ENCODE measurements around the gene RNU6-1. TPM values are rescaled to one million over a fixed set of nuclear protein-coding genes. Genes with fewer than 3 reads are reported as not detected.

The RNU6-1 gene
- total RNA-seq, 1 donor: not detected

DNA sequence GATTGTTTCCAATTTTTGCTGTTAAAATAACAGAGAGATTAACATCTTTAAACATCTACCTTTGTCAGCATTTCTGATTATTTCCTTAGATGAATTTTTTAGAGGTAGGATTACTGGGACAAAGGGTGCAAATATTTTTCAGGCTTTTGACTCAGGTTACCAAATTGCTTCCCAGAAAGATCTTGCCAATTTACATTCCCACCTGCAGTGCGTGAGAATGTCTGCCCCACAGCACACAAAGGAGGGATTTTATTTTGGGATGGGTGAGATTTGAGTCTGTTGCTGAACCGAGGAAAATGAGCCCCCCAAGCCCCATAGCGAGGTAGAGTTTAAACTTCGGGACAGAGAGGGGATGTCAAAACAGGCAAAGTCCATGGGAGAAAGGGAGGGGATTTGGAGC, 25.9 kb upstream of the RNU6-1 start:
- Histone ChIP-seq H3K9me3 (ENCODE audit: low read depth, low read length) (no peaks in the 10 kb centered on the region), H3K4me1 (ENCODE audit: insufficient read depth, low read length) (peaks cover 10% of the 10 kb centered on the region), H3K4me3 (ENCODE audit: low read length) (no peak overlapping the region), H3K27me3 (ENCODE audit: insufficient read depth, low read length) (no peaks in the 10 kb centered on the region)

GRCh38 chr15:67865331-67865730, 25.5 kb upstream of the RNU6-1 start:
- Histone ChIP-seq H3K9me3 (ENCODE audit: low read depth, low read length) (no peaks in the 10 kb centered on the region), H3K4me3 (ENCODE audit: low read length) (no peak overlapping the region), H3K27me3 (ENCODE audit: insufficient read depth, low read length) (no peaks in the 10 kb centered on the region), H3K4me1 (ENCODE audit: insufficient read depth, low read length) (peaks cover 10% of the 10 kb centered on the region)

- Histone ChIP-seq H3K27me3 (ENCODE audit: insufficient read depth, low read length) (no peaks in the 10 kb centered on the region), H3K4me1 (ENCODE audit: insufficient read depth, low read length) (peaks cover 10% of the 10 kb centered on the region), H3K9me3 (ENCODE audit: low read depth, low read length) (no peaks in the 10 kb centered on the region), H3K4me3 (ENCODE audit: low read length) (no peak overlapping the region)
These were observed 23.7 kb upstream of the RNU6-1 start for GRCh38 chr15:67863442-67863987.

DNA sequence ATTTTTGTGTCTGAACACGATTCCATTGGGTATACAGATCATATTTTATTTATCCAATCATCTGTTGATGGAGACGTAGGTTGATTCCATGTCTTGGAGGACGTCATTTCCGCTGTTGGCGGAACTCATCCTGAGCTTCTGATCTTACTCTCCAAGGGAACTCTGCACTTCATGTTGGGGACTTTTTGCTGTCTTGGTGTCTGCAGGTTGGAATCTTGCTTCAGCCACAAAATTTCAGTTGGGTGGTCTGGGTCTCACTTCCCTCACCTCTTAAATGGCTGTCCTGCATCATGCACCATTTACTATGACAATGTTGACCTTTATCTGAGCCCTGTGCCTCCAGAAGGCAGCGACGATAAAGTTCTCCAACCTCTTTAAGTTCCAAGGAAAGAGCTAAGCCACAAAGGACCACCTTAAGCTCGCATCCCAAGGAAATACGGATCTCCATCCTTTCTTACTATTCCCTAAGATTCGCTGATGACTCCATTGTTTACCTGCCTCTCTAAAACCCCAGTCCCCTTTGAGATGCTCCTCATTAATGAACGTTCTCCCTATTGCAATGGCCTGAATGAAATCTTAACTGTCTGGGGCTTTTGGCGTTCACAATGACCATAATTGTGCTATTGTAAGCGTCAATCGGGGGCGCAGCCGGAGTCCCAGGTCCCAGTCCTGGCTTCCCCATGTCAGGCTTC, 23.1 kb upstream of the RNU6-1 start:
- Histone ChIP-seq H3K4me3 (ENCODE audit: low read length) (no peak overlapping the region), H3K27me3 (ENCODE audit: insufficient read depth, low read length) (no peaks in the 10 kb centered on the region), H3K4me1 (ENCODE audit: insufficient read depth, low read length) (peaks cover 10% of the 10 kb centered on the region), H3K9me3 (ENCODE audit: low read depth, low read length) (no peaks in the 10 kb centered on the region)

GRCh38 chr15:67861983-67862382, 22.1 kb upstream of the RNU6-1 start:
- Histone ChIP-seq H3K9me3 (ENCODE audit: low read depth, low read length) (no peaks in the 10 kb centered on the region), H3K4me1 (ENCODE audit: insufficient read depth, low read length) (peaks cover 10% of the 10 kb centered on the region), H3K27me3 (ENCODE audit: insufficient read depth, low read length) (no peaks in the 10 kb centered on the region), H3K4me3 (ENCODE audit: low read length) (no peak overlapping the region)

DNA sequence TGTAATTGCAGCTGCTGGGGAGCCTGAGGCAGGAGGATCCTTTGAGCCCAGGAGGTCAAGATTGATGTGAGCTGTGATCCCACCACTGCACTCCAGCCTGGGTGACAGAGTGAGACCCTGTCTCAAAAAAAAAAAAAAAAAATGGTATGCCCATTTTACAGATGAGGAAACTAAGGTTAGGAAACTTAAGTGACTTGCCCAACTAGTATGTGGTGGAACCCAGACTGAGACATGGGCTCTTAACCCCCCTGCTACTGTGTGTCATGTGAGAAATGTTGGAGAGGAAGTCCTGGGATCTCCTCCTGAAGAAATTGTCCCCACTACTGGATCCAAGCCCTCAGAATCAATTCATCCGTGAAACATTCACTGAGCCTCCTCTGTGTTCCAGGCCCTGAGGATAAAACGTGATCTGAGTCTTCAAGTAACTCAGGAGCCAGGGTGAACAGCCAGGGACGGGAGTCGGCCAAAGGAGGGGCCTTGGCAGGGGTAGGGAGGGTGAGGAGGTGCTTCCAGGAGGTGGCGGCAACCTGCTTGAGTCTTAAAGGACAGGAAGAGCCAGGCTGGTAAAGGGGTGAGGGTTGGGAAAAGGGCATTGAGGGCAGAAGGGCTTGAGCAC, 19.6 kb upstream of the RNU6-1 start:
- H3K4me1 ChIP-seq (ENCODE audit: insufficient read depth, low read length): peaks cover 10% of the 10 kb centered on the region
- H3K4me3 ChIP-seq (ENCODE audit: low read length): no peak overlapping the region
- H3K27me3 ChIP-seq (ENCODE audit: insufficient read depth, low read length): no peaks in the 10 kb centered on the region
- no peaks in the 10 kb centered on the region for H3K9me3 ChIP-seq (ENCODE audit: low read depth, low read length)

DNA sequence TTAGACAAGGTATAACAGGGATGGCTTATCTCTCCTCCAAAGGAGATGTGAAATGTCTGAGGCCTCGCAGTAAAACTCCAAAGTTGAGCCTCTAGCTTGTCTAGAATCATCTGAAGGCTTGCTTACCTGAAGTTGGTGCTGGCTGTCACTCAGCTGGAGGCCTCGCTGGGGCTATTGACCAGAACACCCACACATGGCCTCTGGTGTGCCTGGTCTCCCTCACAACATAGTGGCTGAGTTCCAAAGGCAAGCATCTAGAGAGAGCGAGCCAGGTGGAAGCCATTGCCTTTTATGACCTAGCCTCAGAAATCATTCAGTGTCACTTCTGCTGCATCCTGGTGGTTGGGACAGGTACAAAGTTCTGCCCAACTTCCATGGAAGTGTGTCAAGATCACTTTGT, 17.4 kb upstream of the RNU6-1 start:
- no peaks in the 10 kb centered on the region for H3K9me3 ChIP-seq (ENCODE audit: low read depth, low read length)
- no peaks in the 10 kb centered on the region for H3K4me1 ChIP-seq (ENCODE audit: insufficient read depth, low read length)
- H3K27me3 ChIP-seq (ENCODE audit: insufficient read depth, low read length): no peaks in the 10 kb centered on the region
- H3K4me3 ChIP-seq (ENCODE audit: low read length): no peak overlapping the region

- Histone ChIP-seq H3K27me3 (ENCODE audit: insufficient read depth, low read length) (no peaks in the 10 kb centered on the region), H3K4me3 (ENCODE audit: low read length) (no peak overlapping the region), H3K9me3 (ENCODE audit: low read depth, low read length) (no peaks in the 10 kb centered on the region)
These were observed 16.0 kb upstream of the RNU6-1 start for GRCh38 chr15:67855842-67856241.

DNA sequence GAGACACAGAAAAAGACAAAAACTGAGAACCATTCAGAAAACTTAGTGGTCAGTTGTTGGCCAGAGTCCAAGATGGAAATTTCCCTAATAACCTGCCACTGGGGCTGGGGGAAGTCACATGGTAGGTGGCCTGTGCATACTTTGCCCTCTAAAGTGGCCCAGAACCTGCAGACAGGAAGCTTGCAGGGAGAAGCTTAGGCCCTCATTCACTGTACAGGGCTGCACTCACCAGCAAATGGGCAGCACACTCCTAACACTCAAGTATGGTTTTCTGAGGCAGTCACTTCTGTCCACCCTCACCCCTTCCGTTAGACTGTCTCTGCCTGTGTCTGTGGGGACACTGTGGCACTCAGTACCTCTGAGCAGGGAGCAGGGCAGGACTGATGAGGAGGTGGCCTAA, 14.5 kb upstream of the RNU6-1 start:
- no peak overlapping the region for H3K4me3 ChIP-seq (ENCODE audit: low read length)
- no peaks in the 10 kb centered on the region for H3K9me3 ChIP-seq (ENCODE audit: low read depth, low read length)
- peaks cover 3% of the 10 kb centered on the region for H3K27me3 ChIP-seq (ENCODE audit: insufficient read depth, low read length)
- H3K4me1 ChIP-seq (ENCODE audit: insufficient read depth, low read length): peaks cover 12% of the 10 kb centered on the region

More at GRCh38 chr15:67855842-67856241, 16.0 kb upstream of the RNU6-1 start:
- peaks cover 4% of the 10 kb centered on the region for H3K4me1 ChIP-seq (ENCODE audit: insufficient read depth, low read length)

GRCh38 chr15:67853454-67853853, 13.6 kb upstream of the RNU6-1 start:
- Histone ChIP-seq H3K4me1 (ENCODE audit: insufficient read depth, low read length) (peaks cover 12% of the 10 kb centered on the region), H3K4me3 (ENCODE audit: low read length) (no peak overlapping the region), H3K9me3 (ENCODE audit: low read depth, low read length) (no peaks in the 10 kb centered on the region), H3K27me3 (ENCODE audit: insufficient read depth, low read length) (peaks cover 5% of the 10 kb centered on the region)

DNA sequence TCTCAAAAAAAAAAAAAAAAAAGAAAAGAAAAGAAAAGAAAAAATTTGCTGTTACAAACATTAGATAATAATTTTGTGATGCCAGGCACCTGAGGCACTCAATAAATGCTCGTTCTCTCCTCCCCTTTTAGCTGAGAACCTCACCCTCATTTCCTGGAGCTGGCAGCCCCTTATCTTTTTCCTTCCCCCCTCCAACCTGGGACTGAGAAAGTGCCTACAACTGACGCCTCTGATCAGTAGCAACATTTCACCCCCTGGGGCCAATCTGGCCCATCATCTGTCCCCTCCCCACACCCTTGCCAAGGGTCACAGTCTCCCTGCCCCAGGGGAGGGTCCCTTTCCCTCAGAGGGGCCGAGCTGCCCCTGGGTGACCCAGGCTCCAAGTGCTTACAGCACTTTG, 12.6 kb upstream of the RNU6-1 start:
- Histone ChIP-seq H3K9me3 (ENCODE audit: low read depth, low read length) (no peaks in the 10 kb centered on the region), H3K4me3 (ENCODE audit: low read length) (no peak overlapping the region), H3K27me3 (ENCODE audit: insufficient read depth, low read length) (peaks cover 5% of the 10 kb centered on the region), H3K4me1 (ENCODE audit: insufficient read depth, low read length) (peaks cover 12% of the 10 kb centered on the region)

- H3K27me3 ChIP-seq (ENCODE audit: insufficient read depth, low read length): peaks cover 5% of the 10 kb centered on the region
- no peak overlapping the region for H3K4me3 ChIP-seq (ENCODE audit: low read length)
- H3K4me1 ChIP-seq (ENCODE audit: insufficient read depth, low read length): peaks cover 12% of the 10 kb centered on the region
- no peaks in the 10 kb centered on the region for H3K9me3 ChIP-seq (ENCODE audit: low read depth, low read length)
These were observed 11.2 kb upstream of the RNU6-1 start for GRCh38 chr15:67850994-67851571.

GRCh38 chr15:67850336-67850735, 10.5 kb upstream of the RNU6-1 start:
- Histone ChIP-seq H3K4me1 (ENCODE audit: insufficient read depth, low read length) (peaks cover 12% of the 10 kb centered on the region), H3K9me3 (ENCODE audit: low read depth, low read length) (no peaks in the 10 kb centered on the region), H3K27me3 (ENCODE audit: insufficient read depth, low read length) (peaks cover 5% of the 10 kb centered on the region), H3K4me3 (ENCODE audit: low read length) (no peak overlapping the region)

DNA sequence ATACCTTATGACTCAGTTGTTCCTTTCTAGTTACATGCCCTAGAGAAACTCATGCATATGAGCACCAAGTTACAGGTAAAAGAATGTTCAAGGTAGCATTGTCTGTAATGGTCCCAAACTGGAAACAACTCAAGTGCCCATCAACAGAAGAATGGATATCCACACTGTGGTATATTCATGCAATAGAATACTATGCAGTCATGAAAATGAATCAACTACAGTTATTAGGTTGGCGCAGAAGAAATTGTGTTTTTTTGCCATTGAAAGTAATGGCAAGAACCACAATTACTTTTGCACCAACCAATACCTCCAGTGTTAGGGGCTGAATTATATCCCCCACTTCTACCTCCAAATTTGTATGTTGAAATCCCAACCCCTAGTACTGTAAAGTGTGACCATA, 9.7 kb upstream of the RNU6-1 start:
- H3K4me3 ChIP-seq (ENCODE audit: low read length): no peak overlapping the region
- peaks cover 12% of the 10 kb centered on the region for H3K4me1 ChIP-seq (ENCODE audit: insufficient read depth, low read length)
- H3K9me3 ChIP-seq (ENCODE audit: low read depth, low read length): no peaks in the 10 kb centered on the region
- peaks cover 5% of the 10 kb centered on the region for H3K27me3 ChIP-seq (ENCODE audit: insufficient read depth, low read length)

- peaks cover 5% of the 10 kb centered on the region for H3K27me3 ChIP-seq (ENCODE audit: insufficient read depth, low read length)
- H3K4me3 ChIP-seq (ENCODE audit: low read length): no peak overlapping the region
- H3K9me3 ChIP-seq (ENCODE audit: low read depth, low read length): no peaks in the 10 kb centered on the region
- H3K4me1 ChIP-seq (ENCODE audit: insufficient read depth, low read length): peaks cover 17% of the 10 kb centered on the region
These were observed 6.1 kb upstream of the RNU6-1 start for GRCh38 chr15:67845974-67846373.

Measured in mononuclear cell (primary cell).